ENCODE results near the gene PAXX. TPM values are rescaled to one million over a fixed set of nuclear protein-coding genes. Genes with fewer than 3 reads are reported as not detected.

PAXX gene
- total RNA-seq, 4 donors from 2014 or later = 49.3 to 85.2 (median 66.0) TPM

DNA sequence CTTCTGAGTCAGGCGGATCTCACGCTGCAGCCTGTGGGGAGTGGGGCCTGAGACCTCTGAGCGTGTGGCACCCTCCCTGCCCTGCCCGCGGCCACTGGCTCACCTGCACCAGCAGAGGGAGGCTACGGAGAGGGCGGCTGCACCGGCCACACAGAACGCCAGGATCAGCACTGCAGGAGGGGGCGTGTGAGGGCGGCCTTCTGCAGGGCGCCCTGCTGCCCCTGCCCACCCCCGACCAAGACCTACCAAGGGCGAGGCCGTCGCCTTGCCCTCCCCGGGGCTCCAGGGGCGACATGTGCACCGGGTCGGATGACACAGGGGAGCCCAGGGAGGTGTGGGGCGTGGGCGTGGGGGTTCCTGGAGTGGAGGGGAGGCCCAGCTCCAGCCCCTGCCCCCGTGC lies 48.3 kb downstream of the PAXX start:
- Histone ChIP-seq H3K4me3 (no peak overlapping the region), H3K4me1 (peaks cover 17 to 24% (median 20%) of the 10 kb centered on the region in 4 donors), H3K27me3 (peaks cover 22% of the 10 kb centered on the region), H3K36me3 (no peaks in the 10 kb centered on the region), H3K9me3 (no peaks in the 10 kb centered on the region), H3K27ac (peak overlapping the region in 1 of 4 donors; percentile 30)
- no peak for DNase-seq
- in situ Hi-C loops (cut with MboI; ENCODE audit: low pct_ligation_motif_present in 1 of 4, low pct_unique_long_range_greater_than_20kb in 1 of 4, low sequenced_read_pairs in 3 of 4) = loop anchor here in 3 of 4 donors (10.0 to 25.0 kb wide), 2 partner anchors 253 to 256 kb away; partner anchors contain the start of genes CCDC183 (in 2 of the 3) and TMEM141 (in 2 of the 3)
- TF ChIP-seq POLR2AphosphoS5 (IDR thresholded peaks at IDR 0.05) = no peak
- no peak for TF ChIP-seq EP300 (IDR thresholded peaks at IDR 0.05; ENCODE audit: low read depth)
- TF ChIP-seq, protein P1, sequence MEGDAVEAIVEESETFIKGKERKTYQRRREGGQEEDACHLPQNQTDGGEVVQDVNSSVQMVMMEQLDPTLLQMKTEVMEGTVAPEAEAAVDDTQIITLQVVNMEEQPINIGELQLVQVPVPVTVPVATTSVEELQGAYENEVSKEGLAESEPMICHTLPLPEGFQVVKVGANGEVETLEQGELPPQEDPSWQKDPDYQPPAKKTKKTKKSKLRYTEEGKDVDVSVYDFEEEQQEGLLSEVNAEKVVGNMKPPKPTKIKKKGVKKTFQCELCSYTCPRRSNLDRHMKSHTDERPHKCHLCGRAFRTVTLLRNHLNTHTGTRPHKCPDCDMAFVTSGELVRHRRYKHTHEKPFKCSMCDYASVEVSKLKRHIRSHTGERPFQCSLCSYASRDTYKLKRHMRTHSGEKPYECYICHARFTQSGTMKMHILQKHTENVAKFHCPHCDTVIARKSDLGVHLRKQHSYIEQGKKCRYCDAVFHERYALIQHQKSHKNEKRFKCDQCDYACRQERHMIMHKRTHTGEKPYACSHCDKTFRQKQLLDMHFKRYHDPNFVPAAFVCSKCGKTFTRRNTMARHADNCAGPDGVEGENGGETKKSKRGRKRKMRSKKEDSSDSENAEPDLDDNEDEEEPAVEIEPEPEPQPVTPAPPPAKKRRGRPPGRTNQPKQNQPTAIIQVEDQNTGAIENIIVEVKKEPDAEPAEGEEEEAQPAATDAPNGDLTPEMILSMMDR (IDR thresholded peaks at IDR 0.05) = no peak
- no peak for TF ChIP-seq POLR2A (IDR thresholded peaks at IDR 0.05)
- WGBS, 2 donors (ENCODE audit: low coverage in 1 of 2) = 80% methylated on average over 17 of the region's 23 CpGs; no CpG with 5 or more reads in 1 of the 2 donors
- intact Hi-C loops (cut with DNase I; ENCODE audit: low total_unique reads) = no loop called here

DNA sequence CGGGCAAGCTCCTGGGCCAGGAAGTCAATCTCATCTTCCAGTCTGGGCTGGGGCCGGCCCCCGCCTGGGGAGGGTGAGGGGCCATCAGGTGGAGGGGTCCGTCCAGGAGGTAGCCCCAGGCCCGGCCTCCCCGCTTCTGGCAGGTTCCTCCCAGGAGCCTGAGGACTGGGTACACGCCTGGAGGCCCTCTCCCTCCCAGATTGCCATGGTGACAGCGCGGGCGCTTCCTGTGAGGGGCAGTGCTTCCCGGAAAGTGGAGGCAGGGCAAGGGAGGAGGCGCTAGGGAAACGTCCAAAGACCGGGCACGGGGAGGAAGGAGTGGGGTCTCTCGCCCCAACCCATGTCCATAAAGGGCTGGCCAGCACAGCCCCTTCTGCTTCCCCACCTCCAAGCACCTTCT lies 48.9 kb downstream of the PAXX start:
- Histone ChIP-seq H3K4me1 (peaks cover 19 to 27% (median 22%) of the 10 kb centered on the region in 4 donors), H3K27me3 (peaks cover 26% of the 10 kb centered on the region), H3K4me3 (no peak overlapping the region), H3K9me3 (no peaks in the 10 kb centered on the region), H3K27ac (peak overlapping the region in 1 of 4 donors; percentile 30), H3K36me3 (no peaks in the 10 kb centered on the region)
- intact Hi-C loops (cut with DNase I; ENCODE audit: low total_unique reads) (no loop called here), in situ Hi-C loops (cut with MboI; ENCODE audit: low pct_ligation_motif_present in 1 of 4, low pct_unique_long_range_greater_than_20kb in 1 of 4, low sequenced_read_pairs in 3 of 4) (loop anchor here in 3 of 4 donors (10.0 to 25.0 kb wide), 2 partner anchors 254 to 256 kb away; partner anchors contain the start of genes CCDC183 (in 2 of the 3) and TMEM141 (in 2 of the 3))
- no peak for DNase-seq
- TF ChIP-seq, protein P1 (IDR thresholded peaks at IDR 0.05) = no peak
- TF ChIP-seq EP300 (IDR thresholded peaks at IDR 0.05; ENCODE audit: low read depth) (no peak), POLR2AphosphoS5 (IDR thresholded peaks at IDR 0.05) (no peak), POLR2A (IDR thresholded peaks at IDR 0.05) (no peak)
- 54% methylated on average over 16 of the region's 16 CpGs; no CpG with 5 or more reads in 1 of the 2 donors for WGBS, 2 donors (ENCODE audit: low coverage in 1 of 2)

DNA sequence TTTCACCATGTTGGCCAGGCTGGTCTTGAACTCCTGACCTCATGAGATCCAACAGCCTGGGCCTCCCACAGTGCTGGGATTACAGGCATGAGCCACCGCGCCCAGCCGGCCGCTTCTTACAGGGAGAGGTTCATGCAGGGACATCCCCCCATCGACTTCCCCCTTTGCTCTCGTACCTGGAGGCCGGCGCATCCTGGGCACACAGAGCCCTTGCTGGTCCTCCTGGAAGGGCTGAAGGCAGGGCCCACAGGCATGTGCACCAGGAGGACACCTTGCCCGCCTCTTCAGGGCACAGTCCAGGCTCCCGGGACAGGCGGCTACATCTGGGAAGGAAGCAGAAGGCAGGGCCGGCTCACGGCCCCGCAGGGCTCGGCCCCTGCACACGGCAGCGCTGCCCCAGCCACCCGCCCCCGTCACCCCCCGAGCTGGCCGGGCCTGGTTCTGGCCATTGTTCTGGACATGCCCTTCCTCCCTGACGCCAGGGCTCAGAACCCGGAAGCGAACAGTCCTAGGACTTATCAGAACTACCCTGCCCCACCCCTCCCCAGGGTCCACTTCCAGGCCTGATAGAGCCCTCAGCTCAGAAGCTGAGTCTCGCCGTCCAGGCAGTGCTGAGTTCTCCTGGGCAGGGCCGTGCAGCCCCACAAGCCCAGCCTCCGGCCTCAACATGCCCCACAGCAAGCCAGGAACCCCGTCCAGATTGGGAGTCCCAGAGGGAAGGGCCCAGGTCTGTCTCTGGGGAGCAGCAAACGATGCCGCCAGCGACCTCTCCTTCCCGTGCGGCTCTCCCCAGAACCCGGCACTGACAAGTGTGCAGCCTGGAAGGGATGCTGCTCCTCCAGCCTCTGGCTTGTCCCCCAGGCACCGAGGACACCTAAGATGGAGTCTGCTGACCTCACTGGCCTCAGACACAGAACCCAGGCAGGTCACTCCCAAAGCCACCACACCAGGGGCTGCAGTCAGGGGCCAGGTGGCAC lies 50.8 kb downstream of the PAXX start:
- 81% methylated on average over 24 of the region's 36 CpGs; no CpG with 5 or more reads in 1 of the 2 donors for WGBS, 2 donors (ENCODE audit: low coverage in 1 of 2)
- Histone ChIP-seq H3K4me3 (no peak overlapping the region), H3K27me3 (peaks cover 44% of the 10 kb centered on the region), H3K4me1 (peaks cover 22 to 35% (median 30%) of the 10 kb centered on the region in 4 donors), H3K9me3 (no peaks in the 10 kb centered on the region), H3K27ac (peak overlapping the region; percentile 31 to 75 (median 61)), H3K36me3 (no peaks in the 10 kb centered on the region)
- DNase-seq = no peak
- intact Hi-C loops (cut with DNase I; ENCODE audit: low total_unique reads) (no loop called here), in situ Hi-C loops (cut with MboI; ENCODE audit: low pct_ligation_motif_present in 1 of 4, low pct_unique_long_range_greater_than_20kb in 1 of 4, low sequenced_read_pairs in 3 of 4) (loop anchor here in 3 of 4 donors (10.0 to 25.0 kb wide), 2 partner anchors 256 to 258 kb away; partner anchors contain the start of genes CCDC183 (in 2 of the 3) and TMEM141 (in 2 of the 3))
- TF ChIP-seq, protein P1 (IDR thresholded peaks at IDR 0.05) = no peak
- no peak for TF ChIP-seq POLR2A (IDR thresholded peaks at IDR 0.05)
- TF ChIP-seq POLR2AphosphoS5 (IDR thresholded peaks at IDR 0.05) = no peak
- no peak for TF ChIP-seq EP300 (IDR thresholded peaks at IDR 0.05; ENCODE audit: low read depth)

Other genes starting within 250 kb of the PAXX start
- 10 to 100 TPM in 1 of 4 donors, 1 to 10 TPM in 2, under 1 TPM in 1; 0.96 to 33.6 (median 3.3) TPM for gene LCN10, start 249.5 kb upstream of the PAXX start, total RNA-seq
- 1 to 10 TPM in 2 of 4 donors, not detected in 2; 1.1 to 2.9 TPM for gene LCN6, start 243.9 kb upstream of the PAXX start, total RNA-seq
- gene LCN8, start 234.2 kb upstream of the PAXX start, total RNA-seq = not detected
- gene LCN15, start 227.9 kb upstream of the PAXX start, total RNA-seq = 10 to 100 TPM in 1 of 4 donors, 1 to 10 TPM in 1, not detected in 2; 6.4 to 11.9 TPM
- 100 to 1,000 TPM; 179 to 392 (median 224) TPM for gene TMEM141, start 201.1 kb upstream of the PAXX start, total RNA-seq
- 100 to 1,000 TPM in 1 of 4 donors, 10 to 100 TPM in 3; 25.2 to 161 (median 63.5) TPM for gene CCDC183, start 196.1 kb upstream of the PAXX start, total RNA-seq
- 100 to 1,000 TPM in 3 of 4 donors, 10 to 100 TPM in 1; 71.3 to 227 (median 160) TPM for gene RABL6, start 184.5 kb upstream of the PAXX start, total RNA-seq
- 10 to 100 TPM in 3 of 4 donors, 1 to 10 TPM in 1; 9.8 to 26.5 (median 17.0) TPM for gene AJM1, start 149.9 kb upstream of the PAXX start, total RNA-seq
- 100 to 1,000 TPM in 2 of 4 donors, 10 to 100 TPM in 2; 69.7 to 134 (median 107) TPM for gene PHPT1, start 143.0 kb upstream of the PAXX start, total RNA-seq
- gene MAMDC4, start 140.1 kb upstream of the PAXX start, total RNA-seq = 10 to 100 TPM; 11.4 to 52.5 (median 23.2) TPM
- 100 to 1,000 TPM; 353 to 618 (median 555) TPM for gene EDF1, start 126.1 kb upstream of the PAXX start, total RNA-seq
- 10 to 100 TPM; 12.5 to 60.6 (median 13.8) TPM for gene TRAF2, start 105.9 kb upstream of the PAXX start, total RNA-seq
- 100 to 1,000 TPM; 294 to 820 (median 446) TPM for gene FBXW5, start 47.7 kb upstream of the PAXX start, total RNA-seq
- gene C8G, start 47.2 kb upstream of the PAXX start, total RNA-seq = 1 to 10 TPM in 3 of 4 donors, not detected in 1; 4.3 to 7.9 (median 6.4) TPM
- gene LCN12, start 40.1 kb upstream of the PAXX start, total RNA-seq = 10 to 100 TPM in 1 of 4 donors, 1 to 10 TPM in 3; 1.2 to 52.7 (median 5.5) TPM
- 10 to 100 TPM in 3 of 4 donors, 1 to 10 TPM in 1; 6.8 to 59.1 (median 17.8) TPM for gene PTGDS, start 14.9 kb upstream of the PAXX start, total RNA-seq
- gene LCNL1, start 9.4 kb upstream of the PAXX start, total RNA-seq = under 1 TPM in 2 of 4 donors, not detected in 2; 0.27 to 0.75 TPM
- gene CLIC3, start 4.1 kb downstream of the PAXX start, total RNA-seq = 1 to 10 TPM in 2 of 4 donors, not detected in 2; 2.5 to 3.8 TPM
- 100 to 1,000 TPM in 2 of 4 donors, 10 to 100 TPM in 2; 51.1 to 204 (median 96.5) TPM for gene ABCA2, start 35.8 kb downstream of the PAXX start, total RNA-seq
- not detected for gene FUT7, start 39.7 kb downstream of the PAXX start, total RNA-seq
- 100 to 1,000 TPM in 2 of 4 donors, 10 to 100 TPM in 2; 58.0 to 972 (median 274) TPM for gene NPDC1, start 53.8 kb downstream of the PAXX start, total RNA-seq
- gene ENTPD2, start 61.6 kb downstream of the PAXX start, total RNA-seq = 10 to 100 TPM in 3 of 4 donors, 1 to 10 TPM in 1; 3.6 to 17.1 (median 14.1) TPM
- gene SAPCD2, start 78.1 kb downstream of the PAXX start, total RNA-seq = 10 to 100 TPM in 1 of 4 donors, 1 to 10 TPM in 2, under 1 TPM in 1; 0.37 to 37.2 (median 3.3) TPM
- 10 to 100 TPM in 2 of 4 donors, 1 to 10 TPM in 2; 6.4 to 28.8 (median 11.7) TPM for gene UAP1L1, start 85.1 kb downstream of the PAXX start, total RNA-seq
- 100 to 1,000 TPM in 1 of 4 donors, 10 to 100 TPM in 3; 56.5 to 106 (median 70.0) TPM for gene MAN1B1, start 94.6 kb downstream of the PAXX start, total RNA-seq
- 100 to 1,000 TPM in 2 of 4 donors, 10 to 100 TPM in 2; 54.2 to 141 (median 103) TPM for gene DPP7, start 122.3 kb downstream of the PAXX start, total RNA-seq
- gene GRIN1, start 146.7 kb downstream of the PAXX start, total RNA-seq = under 1 TPM in 1 of 4 donors, not detected in 3; 0.14 TPM
- gene LRRC26, start 177.6 kb downstream of the PAXX start, total RNA-seq = 100 to 1,000 TPM in 1 of 4 donors, 10 to 100 TPM in 3; 31.8 to 437 (median 64.8) TPM
- not detected for gene TMEM210, start 179.6 kb downstream of the PAXX start, total RNA-seq
- gene ANAPC2, start 196.1 kb downstream of the PAXX start, total RNA-seq = 100 to 1,000 TPM in 2 of 4 donors, 10 to 100 TPM in 2; 37.0 to 176 (median 70.3) TPM
- gene SSNA1, start 196.3 kb downstream of the PAXX start, total RNA-seq = 100 to 1,000 TPM in 2 of 4 donors, 10 to 100 TPM in 2; 93.5 to 104 (median 99.8) TPM
- gene TPRN, start 208.3 kb downstream of the PAXX start, total RNA-seq = 100 to 1,000 TPM in 2 of 4 donors, 10 to 100 TPM in 2; 76.2 to 228 (median 117) TPM
- 10 to 100 TPM; 18.9 to 42.1 (median 28.7) TPM for gene TMEM203, start 213.2 kb downstream of the PAXX start, total RNA-seq
- 10 to 100 TPM; 14.3 to 47.5 (median 22.0) TPM for gene NDOR1, start 213.3 kb downstream of the PAXX start, total RNA-seq
- gene RNF208, start 229.8 kb downstream of the PAXX start, total RNA-seq = 10 to 100 TPM in 1 of 4 donors, 1 to 10 TPM in 2, not detected in 1; 2.3 to 26.5 (median 7.5) TPM
- gene CYSRT1, start 232.8 kb downstream of the PAXX start, total RNA-seq = not detected
- gene RNF224, start 235.1 kb downstream of the PAXX start, total RNA-seq = not detected
- gene SLC34A3, start 238.5 kb downstream of the PAXX start, total RNA-seq = not detected
- 100 to 1,000 TPM; 223 to 390 (median 348) TPM for gene TUBB4B, start 248.9 kb downstream of the PAXX start, total RNA-seq

All from transverse colon (tissue), 4 donors.